HG03354 (cell line): ENCODE data around the gene EPDR1.

Experiments used
- ATAC-seq: cut with Tn5 transposase; IDR thresholded peaks from one replicate; pipeline ENCODE4 v1.9.1; 2021; ENCODE audit warnings: mild to moderate bottlenecking; ENCODE audit not compliant: unreplicated experiment, poor library complexity, severe bottlenecking

EPDR1 gene

DNA sequence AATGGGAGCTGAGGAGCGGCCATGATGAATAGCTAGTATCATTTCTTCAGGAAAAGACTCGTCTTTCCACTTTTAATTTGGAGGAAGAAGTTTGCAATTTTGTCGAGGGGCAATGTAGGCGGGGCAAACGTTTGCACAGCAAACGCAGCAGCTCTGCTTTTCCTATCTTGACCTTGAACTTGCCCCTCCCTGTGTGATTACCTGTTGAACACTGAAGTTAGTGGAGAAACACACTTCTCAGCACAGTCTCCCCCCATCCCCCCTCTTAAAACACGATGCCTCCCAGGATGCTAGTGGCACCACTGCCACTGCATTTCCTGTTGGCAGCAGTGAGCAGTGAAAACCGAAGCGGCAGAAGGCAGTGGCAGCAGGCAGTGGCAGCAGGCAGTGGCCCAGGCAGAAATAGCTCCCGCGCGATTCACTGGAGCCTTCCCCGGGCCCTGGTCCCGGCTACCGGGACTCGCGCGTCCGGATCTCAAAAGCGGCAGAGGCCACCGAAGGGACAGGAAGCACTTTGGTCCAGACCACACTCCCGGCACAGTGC, at the start of gene EPDR1:
Gene EPDR1 (plus strand): TSS at position 336 of the 544 bp plus-strand sequence. CDS start 300 bp downstream, outside the sequence.
- peak; percentile 64 for ATAC-seq

DNA sequence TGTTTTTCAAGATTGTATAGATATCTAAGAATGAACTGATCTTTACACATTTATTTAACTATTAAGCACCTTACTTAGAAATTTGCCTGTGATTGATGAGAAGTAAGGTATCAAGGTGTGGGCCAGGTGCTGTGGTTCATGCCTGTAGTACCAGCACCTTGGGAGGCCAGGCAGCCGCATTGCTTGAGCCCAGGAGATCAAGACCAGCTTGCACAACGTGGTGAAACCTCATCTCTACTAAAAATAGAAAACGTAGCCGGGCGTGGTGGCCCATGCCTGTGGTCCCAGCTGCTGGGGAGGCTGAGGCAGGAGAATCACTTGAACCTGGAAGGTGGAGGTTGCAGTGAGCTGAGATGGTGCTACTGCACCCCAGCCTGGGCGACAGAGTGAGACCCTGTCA, 38.4 kb upstream of the EPDR1 start:
- no peak for ATAC-seq

DNA sequence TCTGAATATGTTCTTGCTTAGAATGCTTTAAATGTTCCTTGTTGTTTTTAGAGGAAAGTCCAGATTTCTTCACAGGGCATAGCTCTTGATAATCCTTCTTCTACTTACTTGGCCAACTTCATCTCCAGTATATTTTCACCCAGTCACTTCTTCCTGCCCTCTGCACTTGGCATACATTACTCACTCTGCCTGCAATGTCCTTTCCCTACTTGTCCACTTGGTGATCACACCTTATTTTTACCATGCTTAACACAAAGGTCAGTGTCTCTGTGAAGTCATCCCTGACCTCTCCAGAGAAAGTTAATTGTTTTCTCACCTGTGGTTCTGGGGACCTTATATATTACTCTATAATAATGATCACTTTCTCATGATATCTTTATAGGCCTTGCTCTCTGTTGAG, 27.1 kb upstream of the EPDR1 start:
- no peak for ATAC-seq

- no peak for ATAC-seq
These were observed 25.8 kb upstream of the EPDR1 start for GRCh38 chr7:37894671-37895070.

DNA sequence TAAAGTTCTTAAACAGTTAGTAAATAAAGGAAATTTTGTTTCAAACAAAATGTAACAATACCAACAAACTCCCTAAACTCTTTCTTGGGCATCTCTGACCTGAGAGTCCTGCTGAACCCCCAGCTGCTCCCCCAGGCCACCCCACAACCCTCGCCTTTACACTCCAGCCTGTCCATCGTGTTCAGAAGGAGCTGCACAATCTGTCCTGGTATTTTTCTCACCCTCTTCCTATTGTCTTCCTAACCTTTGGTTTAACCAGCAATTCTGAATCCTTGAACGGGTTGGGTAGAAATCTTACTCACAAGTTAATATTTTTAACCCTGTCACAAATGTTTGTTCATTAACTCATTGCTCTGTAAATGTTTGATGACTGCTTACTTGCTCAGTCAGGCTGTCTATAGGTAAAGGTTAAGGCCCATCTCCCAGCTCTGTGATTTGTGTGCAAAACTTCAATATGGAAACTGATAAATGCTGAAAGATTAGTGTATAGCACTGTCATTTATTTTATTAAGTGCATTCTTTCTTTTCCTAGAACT, 20.7 kb upstream of the EPDR1 start:
- peak; percentile 64 for ATAC-seq

- peak; percentile 64 for ATAC-seq
These were observed 19.1 kb upstream of the EPDR1 start for GRCh38 chr7:37901236-37901827.

- no peak for ATAC-seq
These were observed 18.4 kb upstream of the EPDR1 start for GRCh38 chr7:37901890-37902524.

DNA sequence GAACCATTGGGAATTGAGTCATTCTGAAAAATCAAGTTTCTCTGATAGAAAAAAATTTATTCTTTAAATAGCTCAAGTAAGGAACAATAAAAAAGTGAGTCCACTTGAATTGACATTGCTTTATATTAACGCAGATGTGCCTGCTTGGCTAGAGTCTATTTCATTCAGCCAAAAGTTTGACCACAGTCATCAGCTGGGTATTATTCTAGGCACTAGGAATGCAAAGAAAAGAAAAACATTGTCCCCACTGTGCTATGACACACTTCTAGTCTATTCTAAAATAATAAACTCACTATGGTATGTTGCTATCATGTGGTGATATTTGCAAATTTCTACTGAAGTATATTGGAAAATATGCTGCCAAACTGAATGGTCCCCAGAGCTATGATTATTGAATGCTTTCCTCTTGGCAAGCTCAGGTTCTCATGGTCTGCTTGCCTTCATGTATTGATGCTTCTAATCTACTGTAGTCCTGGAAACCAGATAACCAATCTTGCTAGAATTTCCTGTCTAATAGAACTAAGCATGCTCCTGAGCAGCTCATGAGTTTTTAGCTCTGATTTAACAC, 12.1 kb upstream of the EPDR1 start:
- ATAC-seq, result no peak

DNA sequence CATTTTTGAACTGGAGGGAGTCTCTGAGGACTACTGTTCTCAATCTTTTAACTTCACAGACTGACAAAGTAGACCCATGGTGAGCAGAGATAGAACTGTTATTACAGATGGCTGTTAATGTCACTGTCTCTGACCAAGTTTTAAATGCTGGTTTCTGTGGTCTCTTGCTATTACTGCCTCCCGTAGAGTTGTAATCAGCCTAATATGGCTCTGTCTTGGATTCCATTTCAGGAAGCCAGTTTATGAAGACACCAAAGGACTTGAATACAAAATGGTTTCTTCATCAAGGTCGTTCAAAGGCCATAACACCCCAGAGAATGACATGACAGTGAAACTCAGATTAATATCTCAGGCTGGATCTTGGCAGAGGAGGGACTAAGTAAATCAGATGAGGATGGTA, 7.7 kb upstream of the EPDR1 start:
- ATAC-seq, result no peak

DNA sequence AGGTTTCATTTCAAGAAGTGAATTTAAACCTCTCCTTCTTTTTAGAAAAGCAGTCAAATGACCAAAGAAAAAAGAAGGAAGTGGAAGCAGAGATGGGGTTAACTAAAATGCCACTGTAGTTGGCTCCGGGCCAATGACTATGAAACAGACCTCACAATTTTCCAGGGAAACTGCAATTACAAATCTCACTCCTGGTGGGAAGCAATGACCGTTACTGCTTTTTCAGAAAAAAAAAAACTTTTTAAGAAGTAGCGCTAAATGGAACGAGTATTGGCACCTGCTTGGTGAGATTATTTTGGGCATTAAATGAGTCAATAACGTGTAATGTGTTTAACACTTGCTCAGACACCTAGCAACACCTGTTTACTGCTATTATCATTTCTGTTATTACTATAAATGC, 5.0 kb upstream of the EPDR1 start:
- no peak for ATAC-seq

DNA sequence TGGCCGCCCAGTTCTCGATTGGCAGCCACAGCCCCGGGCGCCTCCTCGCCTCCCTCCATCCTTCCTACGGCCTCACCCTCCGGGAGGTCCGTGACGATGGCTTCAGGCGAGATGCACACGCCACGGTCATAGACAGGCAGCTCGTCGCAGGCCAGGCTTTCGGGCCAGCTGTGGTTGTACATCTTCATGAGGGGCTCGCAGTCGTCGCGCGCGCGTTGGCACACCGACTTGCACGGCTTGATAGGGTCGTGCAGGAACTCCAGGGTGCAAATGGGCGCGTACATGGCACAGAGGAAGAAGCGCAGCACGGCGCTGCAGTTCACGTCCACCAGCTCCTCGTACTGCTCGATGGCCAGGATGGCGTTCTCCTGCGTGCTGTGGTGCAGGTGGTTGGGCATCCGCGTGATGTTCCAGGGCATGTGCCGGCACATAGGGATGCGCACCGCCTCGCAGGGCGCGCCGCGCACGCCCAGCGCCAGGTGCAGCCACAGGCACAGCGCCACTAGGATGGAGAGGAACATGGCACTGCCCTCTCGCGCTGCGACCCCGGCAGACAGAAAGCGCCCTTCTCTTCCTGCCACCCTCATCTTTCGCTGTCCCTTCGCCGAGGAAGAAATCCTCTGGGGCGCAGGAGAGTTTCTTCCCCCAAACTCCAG, 4.3 kb upstream of the EPDR1 start:
- no peak for ATAC-seq

GRCh38 chr7:37916673-37917660, 3.5 kb upstream of the EPDR1 start, which contains the start of gene SFRP4:
Gene SFRP4, minus strand, starts transcription at chr7:37916817. Its CDS starts 280 bp downstream, at chr7:37916537.
- ATAC-seq, result peak; percentile 33

- no peak for ATAC-seq
These were observed 1.9 kb upstream of the EPDR1 start for GRCh38 chr7:37918526-37918925.

DNA sequence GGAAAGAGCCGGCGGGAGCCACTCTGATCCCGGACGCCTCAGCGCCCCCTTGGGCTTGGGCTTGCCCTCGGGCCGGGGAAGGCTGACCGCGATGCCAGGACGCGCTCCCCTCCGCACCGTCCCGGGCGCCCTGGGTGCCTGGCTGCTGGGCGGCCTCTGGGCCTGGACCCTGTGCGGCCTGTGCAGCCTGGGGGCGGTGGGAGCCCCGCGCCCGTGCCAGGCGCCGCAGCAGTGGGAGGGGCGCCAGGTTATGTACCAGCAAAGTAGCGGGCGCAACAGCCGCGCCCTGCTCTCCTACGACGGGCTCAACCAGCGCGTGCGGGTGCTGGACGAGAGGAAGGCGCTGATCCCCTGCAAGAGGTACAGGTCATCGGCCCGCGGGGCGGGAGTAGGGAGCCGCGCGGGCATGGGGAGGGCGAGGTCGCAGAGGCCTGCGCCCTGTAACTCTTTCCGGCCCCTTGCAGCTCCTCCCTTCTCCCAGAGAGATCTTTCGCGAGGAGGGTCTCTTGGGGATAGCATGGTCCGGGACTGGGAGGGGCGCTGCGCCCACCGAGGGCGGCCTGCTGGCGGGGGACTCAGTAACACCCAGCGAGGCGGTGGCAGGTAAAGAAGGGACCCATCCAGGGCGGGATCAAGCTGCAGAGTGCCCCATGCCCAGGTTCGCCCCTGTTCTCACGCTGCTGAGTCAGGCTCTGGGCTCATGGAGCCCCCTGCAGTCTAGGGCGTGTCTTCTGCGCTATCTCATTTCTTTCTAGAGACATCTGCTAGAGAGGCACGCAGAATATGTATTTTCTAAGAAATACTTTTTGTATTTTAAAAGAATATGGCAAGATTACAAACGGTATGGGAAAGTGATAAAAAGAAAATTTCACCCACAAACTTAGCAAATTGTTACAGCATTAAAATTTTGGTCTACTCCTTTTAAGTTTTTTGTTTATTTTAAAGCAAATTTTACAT, 687 bp downstream of the EPDR1 start:
- peak; percentile 70 for ATAC-seq

GRCh38 chr7:37921876-37922275, 1.4 kb downstream of the EPDR1 start:
- ATAC-seq, result no peak

GRCh38 chr7:37923996-37924395, 3.6 kb downstream of the EPDR1 start:
- no peak for ATAC-seq

- no peak for ATAC-seq
These were observed 4.1 kb downstream of the EPDR1 start for GRCh38 chr7:37924491-37925041.

DNA sequence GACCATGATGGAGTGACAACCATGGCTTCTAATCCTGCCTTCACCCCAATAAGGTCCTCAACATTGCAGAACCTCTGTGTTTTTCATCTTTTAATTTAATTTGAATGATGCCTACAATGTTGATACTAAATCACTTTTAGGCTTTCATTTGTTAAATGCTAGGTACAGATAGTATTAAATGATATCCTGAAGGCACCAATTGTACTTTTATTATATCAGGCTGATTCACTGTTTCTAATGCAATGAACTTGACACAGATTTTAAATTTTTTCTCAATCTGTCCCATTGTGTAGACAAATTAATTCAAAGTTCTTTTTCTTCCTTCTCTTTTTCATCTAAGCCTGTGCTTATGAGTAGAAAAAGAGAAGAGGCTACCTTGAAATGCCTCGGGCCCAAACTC, 5.2 kb downstream of the EPDR1 start:
- ATAC-seq, result no peak
